BJ (cell line): ENCODE measurements around the gene FAM9C. TPM values are rescaled to one million over a fixed set of nuclear protein-coding genes. Genes with fewer than 3 reads are reported as not detected.

Experiments used
- CTCF ChIA-PET: fragments of 350-600 bp; formaldehyde crosslinking; extraction: SDS; loops from one replicate; lab custom pipeline; 2021; ENCODE audit warnings: antibody characterized with exemption, inconsistent platforms; lab: Yijun Ruan, JAX
- POLR2A ChIA-PET: fragments of 300-600 bp; sonication (Branson Sonifier 250); formaldehyde crosslinking; extraction: SDS; loops from one replicate; lab custom pipeline; 2021; ENCODE audit warnings: antibody characterized with exemption; lab: Charles Lee
- DNase-seq: peaks from one replicate; pipeline ENCODE4 v3.0.0-alpha.2; 2011; ENCODE audit warnings: low read depth
- H3K27me3 ChIP-seq: 2 replicates; pipeline ENCODE4 v1.6.0; 2011; ENCODE audit warnings: low read length; ENCODE audit not compliant: control insufficient read depth, insufficient read depth
- H3K36me3 ChIP-seq: 2 replicates; pipeline ENCODE4 v1.5.1; 2011; ENCODE audit warnings: low read length; ENCODE audit not compliant: control insufficient read depth, insufficient read depth
- H3K4me3 ChIP-seq: 2 replicates; pipeline ENCODE4 v1.5.1; 2011; ENCODE audit warnings: low read depth, mild to moderate bottlenecking, control low read depth, low read length
- polyA plus RNA-seq: library from polyadenylated mRNA; depleted of rRNA; stranded (reverse); fragments of >200 nt; gene quantifications from 2 replicates; pipeline ENCODE4 v1.2.3, GENCODE V29; 2011
- TF ChIP-seq, protein P1 (sequence below): IDR thresholded peaks from 2 replicates; pipeline ENCODE4 v1.5.1; 2011; ENCODE audit warnings: low read depth, mild to moderate bottlenecking, control low read depth, inconsistent platforms, low read length, moderate library complexity; ENCODE audit not compliant: insufficient read depth

FAM9C gene
- polyA plus RNA-seq, 1 experiment = not detected

DNA sequence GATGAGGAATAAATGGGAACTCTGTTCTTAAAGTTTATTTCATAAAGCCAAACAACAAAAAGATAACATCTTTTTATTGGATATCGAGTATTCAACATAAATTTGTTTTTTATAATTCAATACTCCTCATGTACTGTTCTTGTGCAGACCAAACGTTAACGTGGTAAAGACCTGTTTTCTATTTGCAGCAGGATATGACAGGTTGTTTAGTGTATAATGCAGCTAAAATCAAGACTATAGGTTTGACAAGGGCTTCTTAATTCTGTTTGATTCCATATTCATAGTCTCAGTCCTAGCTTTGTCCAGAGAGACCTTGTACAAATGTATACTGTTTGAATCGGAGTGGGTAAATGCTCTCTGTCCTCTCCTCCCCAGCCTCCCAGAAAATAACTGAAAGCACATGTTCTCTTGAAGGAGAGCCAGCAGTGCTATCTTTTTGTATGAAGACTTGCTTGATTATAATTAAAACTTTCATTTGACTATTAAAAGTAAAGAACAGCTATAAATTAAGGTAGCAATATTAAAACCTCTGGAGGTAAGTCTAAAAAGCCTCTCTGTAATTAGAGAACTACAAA lies 51.8 kb downstream of the FAM9C start:
- CTCF ChIA-PET = no interaction called here
- TF ChIP-seq, protein P1, sequence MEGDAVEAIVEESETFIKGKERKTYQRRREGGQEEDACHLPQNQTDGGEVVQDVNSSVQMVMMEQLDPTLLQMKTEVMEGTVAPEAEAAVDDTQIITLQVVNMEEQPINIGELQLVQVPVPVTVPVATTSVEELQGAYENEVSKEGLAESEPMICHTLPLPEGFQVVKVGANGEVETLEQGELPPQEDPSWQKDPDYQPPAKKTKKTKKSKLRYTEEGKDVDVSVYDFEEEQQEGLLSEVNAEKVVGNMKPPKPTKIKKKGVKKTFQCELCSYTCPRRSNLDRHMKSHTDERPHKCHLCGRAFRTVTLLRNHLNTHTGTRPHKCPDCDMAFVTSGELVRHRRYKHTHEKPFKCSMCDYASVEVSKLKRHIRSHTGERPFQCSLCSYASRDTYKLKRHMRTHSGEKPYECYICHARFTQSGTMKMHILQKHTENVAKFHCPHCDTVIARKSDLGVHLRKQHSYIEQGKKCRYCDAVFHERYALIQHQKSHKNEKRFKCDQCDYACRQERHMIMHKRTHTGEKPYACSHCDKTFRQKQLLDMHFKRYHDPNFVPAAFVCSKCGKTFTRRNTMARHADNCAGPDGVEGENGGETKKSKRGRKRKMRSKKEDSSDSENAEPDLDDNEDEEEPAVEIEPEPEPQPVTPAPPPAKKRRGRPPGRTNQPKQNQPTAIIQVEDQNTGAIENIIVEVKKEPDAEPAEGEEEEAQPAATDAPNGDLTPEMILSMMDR = no peak
- Histone ChIP-seq H3K36me3 (no peaks in the 10 kb centered on the region), H3K27me3 (no peaks in the 10 kb centered on the region), H3K4me3 (no peak overlapping the region)
- DNase-seq = no peak
- POLR2A ChIA-PET = no interaction called here

DNA sequence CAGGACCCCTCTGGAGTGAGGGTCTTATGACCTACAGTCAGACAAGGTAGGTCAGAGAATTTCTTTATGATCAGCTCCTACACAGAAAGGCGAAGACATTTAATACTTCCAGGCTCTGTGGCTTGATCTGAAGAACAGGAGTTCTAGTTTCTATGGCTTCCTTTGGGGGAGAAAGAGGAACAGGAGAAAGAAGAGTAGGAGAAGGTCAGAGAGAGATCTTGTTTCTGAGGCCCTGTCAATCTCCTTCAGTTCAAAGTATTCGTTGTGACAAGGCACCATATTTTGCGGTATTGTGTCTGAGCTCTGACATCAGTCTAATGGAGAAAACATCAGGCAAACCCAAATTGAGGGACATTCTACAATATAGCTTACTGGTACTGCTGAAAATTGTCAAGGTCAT lies 52.8 kb downstream of the FAM9C start:
- ChIA-PET POLR2A (no interaction called here), CTCF (no interaction called here)
- no peak for DNase-seq
- TF ChIP-seq, protein P1 = no peak
- Histone ChIP-seq H3K4me3 (no peak overlapping the region), H3K36me3 (no peaks in the 10 kb centered on the region), H3K27me3 (no peaks in the 10 kb centered on the region)

DNA sequence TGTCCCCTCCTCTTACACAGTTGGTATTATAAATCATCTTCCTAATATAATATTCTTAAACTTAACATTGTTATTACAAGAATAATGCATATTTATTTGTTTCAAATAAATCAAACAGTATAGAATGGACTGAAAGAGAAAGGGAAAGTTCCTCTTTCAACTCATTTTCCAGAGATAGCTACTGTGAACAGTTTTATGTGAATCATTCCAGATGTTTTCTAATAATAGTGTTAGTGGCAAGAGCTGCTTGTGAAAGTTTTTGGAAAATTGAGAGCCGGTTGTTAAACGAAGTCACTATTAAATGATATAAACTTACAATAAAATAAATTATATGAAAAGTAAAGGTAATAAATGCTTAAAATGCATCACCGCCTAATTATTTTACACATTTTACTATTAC lies 55.0 kb downstream of the FAM9C start:
- POLR2A ChIA-PET = no interaction called here
- CTCF ChIA-PET = no interaction called here
- Histone ChIP-seq H3K27me3 (no peaks in the 10 kb centered on the region), H3K36me3 (no peaks in the 10 kb centered on the region), H3K4me3 (no peak overlapping the region)
- TF ChIP-seq, protein P1 = no peak
- DNase-seq = no peak

DNA sequence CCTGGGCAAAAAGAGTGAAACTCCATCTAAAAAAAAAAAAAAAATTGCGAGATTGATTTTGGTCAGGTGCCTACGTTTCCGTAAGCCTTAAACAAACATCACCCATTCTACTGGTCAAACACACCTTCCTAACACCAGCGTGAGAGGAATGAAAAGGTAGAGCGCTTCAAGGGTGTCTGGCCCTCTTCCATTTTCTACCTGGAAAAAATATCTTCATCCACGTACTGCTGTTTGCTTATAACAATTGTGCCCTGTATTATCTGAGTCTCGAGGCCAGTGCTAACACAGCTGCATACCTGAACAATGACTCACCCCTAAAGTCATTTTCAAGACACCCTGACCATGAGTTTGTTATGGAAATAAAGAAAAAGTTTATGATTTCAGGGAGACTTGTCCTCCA lies 55.6 kb downstream of the FAM9C start:
- DNase-seq = no peak
- no peaks in the 10 kb centered on the region for H3K36me3 ChIP-seq
- ChIA-PET POLR2A (no interaction called here), CTCF (no interaction called here)
- H3K4me3 ChIP-seq = no peak overlapping the region
- TF ChIP-seq, protein P1 = no peak
- H3K27me3 ChIP-seq = no peaks in the 10 kb centered on the region

DNA sequence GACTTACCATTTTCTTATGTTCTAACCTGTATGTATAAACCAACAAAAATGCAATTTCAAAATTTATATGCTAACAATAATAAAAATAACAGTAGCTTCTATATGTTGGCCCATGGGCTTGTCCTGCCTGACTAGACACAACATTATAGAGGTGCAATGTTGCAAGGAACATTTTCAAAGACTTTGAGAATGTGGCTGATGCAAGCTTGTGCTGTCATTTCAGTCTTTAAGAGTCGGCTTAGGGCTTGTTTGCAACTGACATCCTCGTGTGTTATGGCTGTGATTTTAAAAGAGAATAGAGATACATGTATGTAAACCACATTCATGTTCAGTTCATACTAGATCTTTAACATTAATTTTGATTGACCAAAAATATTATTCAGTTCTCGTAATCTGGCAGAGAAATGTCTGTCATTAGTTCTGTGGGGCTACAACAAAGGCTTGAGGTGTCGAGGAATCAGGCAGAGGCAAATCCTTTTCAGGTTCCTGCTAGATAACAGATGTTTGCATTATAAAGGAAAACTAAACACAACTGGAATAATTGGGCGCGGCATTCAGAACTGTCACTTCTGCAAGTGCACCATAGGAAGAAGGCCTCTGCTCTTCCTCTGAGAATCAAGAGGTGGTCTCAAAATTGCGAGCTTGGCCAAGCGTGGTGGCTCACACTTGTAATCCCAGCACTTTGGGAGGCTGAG lies 56.4 kb downstream of the FAM9C start:
- POLR2A ChIA-PET = no interaction called here
- no peak overlapping the region for H3K4me3 ChIP-seq
- no peaks in the 10 kb centered on the region for H3K36me3 ChIP-seq
- H3K27me3 ChIP-seq = no peaks in the 10 kb centered on the region
- CTCF ChIA-PET = no interaction called here
- TF ChIP-seq, protein P1 = no peak
- no peak for DNase-seq
